Measurements from ENCODE around the gene MRPL36.

DNA sequence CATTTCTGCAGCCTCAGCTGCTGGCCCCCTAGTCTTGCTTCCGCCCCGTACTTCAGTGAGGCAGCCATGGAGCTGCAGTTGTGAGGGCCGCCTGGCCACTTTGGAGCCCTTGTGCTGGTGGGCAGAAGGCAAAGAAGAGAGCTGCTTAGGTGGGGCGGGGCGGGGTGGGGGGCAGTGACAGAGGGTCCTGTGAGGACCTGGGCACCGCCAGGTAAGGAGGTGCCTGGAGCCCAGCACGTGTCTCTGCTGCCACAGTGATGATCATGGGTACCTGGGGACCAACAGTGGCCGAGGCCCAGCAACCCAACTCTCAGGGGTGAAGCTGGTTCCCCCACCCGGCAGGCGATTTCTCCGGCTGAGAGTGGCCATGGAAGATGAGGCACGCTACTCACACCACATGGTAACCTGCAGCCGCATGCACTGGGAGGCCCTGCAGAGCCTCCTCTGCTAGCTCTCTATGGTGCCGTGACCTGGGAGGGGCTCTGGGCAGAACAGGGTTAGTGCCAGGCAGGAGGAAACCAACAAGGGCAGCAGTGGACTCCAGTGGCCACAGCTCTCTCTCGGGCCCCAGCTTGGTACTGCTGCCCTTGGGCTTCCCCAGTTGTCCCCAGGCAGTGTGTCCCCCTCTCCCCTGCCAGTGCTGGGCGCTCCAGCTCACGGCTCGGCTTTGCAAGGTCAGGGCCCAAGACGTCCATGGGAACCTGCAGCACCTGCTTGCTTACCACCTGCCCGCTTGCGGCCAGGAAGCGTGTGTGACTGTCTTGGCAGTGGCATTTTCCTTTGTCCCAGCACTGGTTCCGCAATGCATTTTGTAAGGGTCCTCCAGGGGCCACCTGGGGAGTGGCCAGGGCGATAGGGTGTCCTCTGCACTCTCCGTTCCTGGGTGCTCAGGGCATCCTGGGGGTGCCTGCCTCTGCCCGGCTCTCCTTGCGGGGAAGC is 25.5 kb upstream of the MRPL36 start:
- TF ChIP-seq, protein P1, sequence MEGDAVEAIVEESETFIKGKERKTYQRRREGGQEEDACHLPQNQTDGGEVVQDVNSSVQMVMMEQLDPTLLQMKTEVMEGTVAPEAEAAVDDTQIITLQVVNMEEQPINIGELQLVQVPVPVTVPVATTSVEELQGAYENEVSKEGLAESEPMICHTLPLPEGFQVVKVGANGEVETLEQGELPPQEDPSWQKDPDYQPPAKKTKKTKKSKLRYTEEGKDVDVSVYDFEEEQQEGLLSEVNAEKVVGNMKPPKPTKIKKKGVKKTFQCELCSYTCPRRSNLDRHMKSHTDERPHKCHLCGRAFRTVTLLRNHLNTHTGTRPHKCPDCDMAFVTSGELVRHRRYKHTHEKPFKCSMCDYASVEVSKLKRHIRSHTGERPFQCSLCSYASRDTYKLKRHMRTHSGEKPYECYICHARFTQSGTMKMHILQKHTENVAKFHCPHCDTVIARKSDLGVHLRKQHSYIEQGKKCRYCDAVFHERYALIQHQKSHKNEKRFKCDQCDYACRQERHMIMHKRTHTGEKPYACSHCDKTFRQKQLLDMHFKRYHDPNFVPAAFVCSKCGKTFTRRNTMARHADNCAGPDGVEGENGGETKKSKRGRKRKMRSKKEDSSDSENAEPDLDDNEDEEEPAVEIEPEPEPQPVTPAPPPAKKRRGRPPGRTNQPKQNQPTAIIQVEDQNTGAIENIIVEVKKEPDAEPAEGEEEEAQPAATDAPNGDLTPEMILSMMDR (IDR thresholded peaks at IDR 0.05) = no peak
- no peak for TF ChIP-seq POLR2A (IDR thresholded peaks at IDR 0.05)

Data from ovary (tissue), 3 donors.